LNCAP (cell line): ENCODE results near the gene PLEKHA1.

Experiments
- TF ChIP-seq, protein P1 (sequence below): fragments of 450-650 bp; IDR thresholded peaks from 2 replicates; pipeline ENCODE4 v1.5.1; 2017; ENCODE audit warnings: mild to moderate bottlenecking

The PLEKHA1 gene

GRCh38 chr10:122342293-122343134 is 32.0 kb upstream of the PLEKHA1 start:
- TF ChIP-seq, protein P1, sequence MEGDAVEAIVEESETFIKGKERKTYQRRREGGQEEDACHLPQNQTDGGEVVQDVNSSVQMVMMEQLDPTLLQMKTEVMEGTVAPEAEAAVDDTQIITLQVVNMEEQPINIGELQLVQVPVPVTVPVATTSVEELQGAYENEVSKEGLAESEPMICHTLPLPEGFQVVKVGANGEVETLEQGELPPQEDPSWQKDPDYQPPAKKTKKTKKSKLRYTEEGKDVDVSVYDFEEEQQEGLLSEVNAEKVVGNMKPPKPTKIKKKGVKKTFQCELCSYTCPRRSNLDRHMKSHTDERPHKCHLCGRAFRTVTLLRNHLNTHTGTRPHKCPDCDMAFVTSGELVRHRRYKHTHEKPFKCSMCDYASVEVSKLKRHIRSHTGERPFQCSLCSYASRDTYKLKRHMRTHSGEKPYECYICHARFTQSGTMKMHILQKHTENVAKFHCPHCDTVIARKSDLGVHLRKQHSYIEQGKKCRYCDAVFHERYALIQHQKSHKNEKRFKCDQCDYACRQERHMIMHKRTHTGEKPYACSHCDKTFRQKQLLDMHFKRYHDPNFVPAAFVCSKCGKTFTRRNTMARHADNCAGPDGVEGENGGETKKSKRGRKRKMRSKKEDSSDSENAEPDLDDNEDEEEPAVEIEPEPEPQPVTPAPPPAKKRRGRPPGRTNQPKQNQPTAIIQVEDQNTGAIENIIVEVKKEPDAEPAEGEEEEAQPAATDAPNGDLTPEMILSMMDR, result peak; percentile 84

- TF ChIP-seq, protein P1, result no peak
Observed at GRCh38 chr10:122343135-122343800, 31.2 kb upstream of the PLEKHA1 start.

DNA sequence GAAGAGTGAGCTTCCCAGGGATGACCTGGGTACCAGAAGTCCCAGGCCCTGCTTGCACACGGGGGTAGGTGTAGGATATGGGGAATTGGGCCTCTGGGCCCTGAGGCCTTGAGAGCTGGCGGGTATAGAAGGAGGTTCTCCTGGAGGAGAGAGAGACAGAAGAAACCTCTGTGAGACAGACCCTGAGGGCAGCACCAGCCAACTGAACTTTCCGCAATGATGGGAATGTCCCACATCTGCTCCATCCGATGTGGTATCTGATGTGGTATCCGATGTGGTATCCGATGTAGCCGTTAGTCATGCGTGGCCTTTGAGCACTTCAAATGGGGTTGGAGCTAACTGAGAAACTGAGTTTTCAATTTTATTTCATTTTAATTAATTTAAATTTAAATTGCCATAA is 30.6 kb upstream of the PLEKHA1 start:
- TF ChIP-seq, protein P1, result no peak

DNA sequence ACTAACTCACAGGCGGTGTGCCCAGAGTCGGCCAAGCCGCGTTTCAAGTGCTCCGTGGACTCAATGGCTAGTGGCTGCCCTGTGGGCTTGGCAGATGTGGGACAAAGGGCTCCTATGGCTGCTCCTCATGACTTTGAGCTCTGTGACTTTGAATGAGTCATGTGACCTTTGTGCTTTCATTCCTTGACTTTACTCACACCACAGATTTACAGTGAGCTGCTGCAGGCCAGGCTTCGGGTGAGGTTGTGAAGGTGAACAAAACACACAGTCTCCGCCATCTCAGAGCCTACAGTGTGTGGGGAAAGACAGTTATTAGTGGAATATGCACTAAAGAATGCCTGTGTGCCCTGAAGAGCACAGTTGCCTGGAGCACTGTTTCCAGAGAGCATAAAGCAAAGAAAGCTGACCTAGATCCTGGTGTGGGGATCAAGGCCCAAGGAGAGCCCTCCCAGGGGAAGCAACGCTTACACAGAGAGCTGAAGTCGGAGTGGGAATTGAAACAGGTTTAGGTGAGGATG is 29.7 kb upstream of the PLEKHA1 start:
- TF ChIP-seq, protein P1, result no peak

- TF ChIP-seq, protein P1, result no peak
Observed at GRCh38 chr10:122346326-122346950, 28.1 kb upstream of the PLEKHA1 start.

DNA sequence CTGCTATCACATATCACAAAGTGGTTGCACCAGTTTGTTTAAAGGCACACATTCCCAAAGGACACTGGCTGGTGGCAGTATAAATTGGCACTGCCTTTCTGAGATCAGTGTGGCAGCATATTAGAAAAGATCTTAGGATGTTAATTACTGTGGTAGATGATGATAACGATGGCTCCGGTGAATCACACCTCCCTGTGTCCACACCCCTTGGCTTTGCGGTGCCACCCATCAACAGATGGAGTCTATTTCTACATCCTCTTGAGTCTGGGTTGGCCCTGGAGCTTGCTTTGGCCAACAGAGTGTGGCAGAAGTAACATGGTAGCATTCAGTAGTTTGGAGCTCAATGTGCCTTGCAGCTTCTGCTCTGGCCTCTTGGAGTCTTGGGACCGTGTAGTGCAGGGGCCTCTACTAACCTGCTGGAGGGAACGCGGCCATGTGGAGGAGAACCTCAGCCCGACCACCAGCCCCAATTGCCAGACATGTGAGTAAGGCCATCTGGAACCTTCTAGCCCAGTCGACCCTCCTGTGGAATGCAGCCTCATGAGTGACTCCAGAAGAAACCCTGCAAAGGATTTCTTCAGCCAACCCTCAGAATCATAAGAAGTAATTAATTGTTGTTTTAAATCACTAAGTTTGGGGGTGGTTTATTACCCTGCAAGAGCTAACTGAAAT is 27.2 kb upstream of the PLEKHA1 start:
- TF ChIP-seq, protein P1, result no peak

- TF ChIP-seq, protein P1, result no peak
Observed at GRCh38 chr10:122348512-122348911, 26.0 kb upstream of the PLEKHA1 start.
